NCI-H2081 (cell line): ENCODE results near the gene GPATCH2.
"Not testable (repeated sequence)": the region's sequence is repeated elsewhere in the genome, so short reads cannot be mapped to it uniquely, and the experiment has no call there.

Experiments used
- DNase-seq, 2 experiments: peaks; one replicate each; lab custom pipeline; 2025; lab: John Stamatoyannopoulos, UW

Gene GPATCH2

GRCh38 chr1:217443845-217444244 is 187.0 kb downstream of the GPATCH2 start:
- no peak for DNase-seq

DNA sequence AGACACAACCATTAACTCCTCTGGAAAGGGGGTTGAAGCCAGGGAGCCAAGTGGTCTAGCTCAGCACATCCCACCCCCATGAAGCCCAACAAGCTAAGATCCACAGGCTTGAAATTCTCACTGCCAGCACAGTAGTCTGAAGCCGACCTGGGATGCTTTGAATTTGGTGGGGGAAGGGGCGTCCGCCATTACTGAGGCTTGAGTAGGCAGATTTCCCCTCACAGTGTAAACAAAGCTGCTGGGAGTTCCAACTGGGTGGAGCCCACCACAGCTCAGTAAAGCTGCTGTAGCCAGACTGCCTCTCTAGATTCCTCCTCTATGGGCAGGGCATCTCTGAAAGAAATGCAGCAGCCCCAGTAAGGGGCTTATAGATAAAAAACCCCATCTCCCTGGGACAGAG is 193.5 kb downstream of the GPATCH2 start:
- no peak for DNase-seq

DNA sequence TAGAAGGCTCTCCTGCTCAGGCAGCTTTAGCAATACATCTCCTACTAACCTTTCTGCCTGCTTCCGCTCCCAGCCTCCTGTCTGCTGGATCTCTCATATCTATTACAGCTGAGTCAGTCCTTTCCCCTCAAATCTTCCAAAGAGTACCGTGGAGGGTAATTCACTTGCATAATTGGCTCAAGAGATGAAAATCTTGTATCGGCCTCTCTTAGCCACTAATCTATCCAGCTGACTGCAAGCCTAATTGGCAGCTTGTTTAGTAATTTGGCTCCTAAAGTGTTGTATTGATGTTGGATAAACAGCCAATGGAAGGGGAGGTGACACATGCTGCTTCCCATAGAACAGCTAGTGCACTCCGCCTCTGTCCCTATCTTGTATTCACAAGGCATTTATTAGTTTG is 195.7 kb downstream of the GPATCH2 start:
- DNase-seq, result no peak

DNA sequence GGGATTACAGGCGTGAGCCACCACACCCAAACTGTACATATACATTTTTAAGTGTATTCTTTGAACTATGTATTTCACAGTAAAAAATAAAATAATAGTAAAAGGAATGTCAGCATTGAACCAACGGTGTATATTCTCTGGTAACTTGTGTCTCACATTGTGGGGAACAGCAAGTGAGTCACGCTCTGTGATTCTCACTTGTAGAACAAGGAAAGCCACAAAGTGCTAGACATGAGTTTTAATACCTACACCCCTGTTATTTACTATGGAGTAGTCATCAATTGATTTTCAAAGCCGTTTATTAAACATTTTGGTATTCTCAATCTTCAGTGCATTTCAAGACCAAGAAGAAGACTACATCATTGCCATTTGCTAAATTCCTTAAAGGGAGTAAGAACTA is 197.2 kb downstream of the GPATCH2 start:
- no peak for DNase-seq

DNA sequence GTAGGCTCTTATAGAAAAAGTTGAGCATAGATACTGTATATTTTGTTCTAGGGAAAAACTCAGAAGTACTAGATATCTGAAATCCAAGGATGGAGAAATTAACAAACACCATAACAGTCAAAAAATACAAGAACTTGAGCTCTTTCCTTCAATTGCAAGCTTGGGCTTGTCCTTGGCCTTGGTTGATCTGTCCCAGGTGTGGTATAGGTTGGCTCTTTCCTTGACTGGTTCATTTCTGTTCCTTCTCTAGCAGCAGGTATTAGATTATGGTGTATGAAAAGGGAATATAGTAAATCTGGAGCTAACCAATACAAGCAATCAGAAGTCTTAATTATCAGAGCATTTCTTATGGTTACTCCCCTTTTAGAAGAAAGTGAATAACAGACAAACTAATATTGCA is 198.6 kb downstream of the GPATCH2 start:
- DNase-seq, result no peak

GRCh38 chr1:217431395-217431794 is 199.5 kb downstream of the GPATCH2 start:
- no peak for DNase-seq

DNA sequence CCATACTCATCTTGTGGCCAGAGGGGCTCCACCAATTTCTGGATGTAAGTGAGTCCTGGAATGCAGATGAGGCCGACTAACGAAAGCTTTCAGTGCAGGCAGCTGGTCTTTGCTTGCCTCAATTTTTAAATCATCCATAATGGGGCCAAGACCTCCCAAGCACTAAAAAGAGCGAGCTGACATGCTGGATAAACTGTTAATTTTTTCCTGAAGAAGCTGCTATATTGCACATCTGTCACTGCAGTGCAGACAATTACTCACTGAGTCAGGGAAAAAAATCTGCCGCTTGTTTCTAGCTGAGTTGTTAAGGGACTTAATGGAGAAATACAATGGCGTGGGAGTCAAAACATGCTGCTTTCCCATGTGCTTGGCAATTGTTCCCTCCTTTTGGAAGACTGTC is 205.5 kb downstream of the GPATCH2 start:
- DNase-seq, result no peak

DNA sequence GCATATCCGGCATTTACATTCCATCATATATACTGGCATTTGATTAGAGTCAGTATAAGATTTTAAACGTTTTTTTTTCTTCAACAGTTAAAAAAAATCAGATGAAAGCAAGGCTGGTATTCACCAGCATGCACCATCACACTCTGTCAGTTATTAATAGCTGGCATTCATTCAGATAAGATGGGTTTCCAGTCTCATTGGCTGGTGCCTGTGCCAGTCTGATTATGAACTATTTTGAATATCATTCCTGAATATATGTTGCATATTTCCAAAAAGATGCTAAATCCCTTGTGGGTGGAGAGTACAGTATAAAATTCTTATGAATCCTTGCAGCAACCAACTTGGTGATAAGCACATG is 211.7 kb downstream of the GPATCH2 start:
- no peak for DNase-seq

DNA sequence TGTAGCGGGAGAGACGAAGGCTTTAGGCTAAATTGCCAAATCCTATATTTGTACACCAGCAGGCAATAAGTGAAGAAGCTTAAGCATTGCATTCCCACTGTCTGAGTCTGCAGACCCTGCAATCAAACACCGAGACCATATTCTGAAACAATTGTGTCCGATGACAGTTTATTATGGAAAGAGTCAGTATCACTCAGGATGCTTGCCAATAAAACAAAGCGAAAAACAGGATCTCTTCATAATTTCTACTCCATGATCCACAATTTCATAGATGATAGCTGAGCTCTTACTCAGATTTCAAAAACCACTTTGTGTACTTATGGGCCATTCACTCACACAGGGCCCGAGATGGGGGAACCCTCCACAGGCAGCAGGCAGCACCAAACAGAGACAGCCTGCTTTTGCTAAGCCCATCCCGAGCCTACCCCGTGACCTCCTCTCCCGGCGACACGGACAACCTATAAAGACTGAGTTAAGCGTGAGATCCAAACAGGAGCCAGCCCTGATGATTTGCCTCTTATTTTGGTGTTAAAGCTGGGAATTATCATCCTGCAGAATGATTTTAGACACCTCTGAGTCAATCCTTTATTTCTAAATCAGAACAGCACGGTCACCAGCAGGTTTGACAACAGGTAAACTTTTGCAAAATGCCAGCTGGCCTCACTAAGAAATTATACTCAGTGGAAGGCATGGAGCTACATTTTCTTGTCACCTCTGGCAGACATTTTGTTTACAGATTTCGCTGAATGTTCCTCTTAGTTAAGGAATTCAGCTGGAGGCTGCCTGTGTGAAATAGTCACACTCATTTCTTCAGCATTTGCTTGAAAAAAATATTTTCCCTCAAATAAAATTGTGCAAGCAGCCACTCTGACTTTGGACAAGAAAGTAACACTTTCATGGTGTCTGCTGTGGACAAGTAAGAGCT is 212.4 kb downstream of the GPATCH2 start:
- no peak for DNase-seq

DNA sequence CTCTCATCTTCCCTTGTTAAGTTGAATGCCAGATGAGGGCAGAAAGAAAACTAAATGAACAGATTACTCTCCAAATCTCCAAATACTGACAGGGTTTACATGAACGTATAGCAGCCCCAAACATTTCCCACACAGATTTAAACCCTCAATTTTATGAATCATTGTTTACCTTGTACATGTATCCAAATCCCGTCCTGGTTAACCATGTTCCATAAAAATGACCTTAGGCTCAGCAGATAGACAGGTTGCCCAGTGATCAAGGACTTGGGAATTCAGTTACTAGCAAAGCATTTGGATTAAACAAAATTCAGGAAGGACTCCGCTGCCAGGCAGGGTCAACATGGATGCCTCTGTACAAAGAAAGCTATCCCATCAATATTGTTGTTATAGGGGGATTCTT is 213.5 kb downstream of the GPATCH2 start:
- no peak for DNase-seq

GRCh38 chr1:217407534-217408001 is 223.3 kb downstream of the GPATCH2 start:
- DNase-seq, result peak in 1 of 2 experiments; percentile 12

DNA sequence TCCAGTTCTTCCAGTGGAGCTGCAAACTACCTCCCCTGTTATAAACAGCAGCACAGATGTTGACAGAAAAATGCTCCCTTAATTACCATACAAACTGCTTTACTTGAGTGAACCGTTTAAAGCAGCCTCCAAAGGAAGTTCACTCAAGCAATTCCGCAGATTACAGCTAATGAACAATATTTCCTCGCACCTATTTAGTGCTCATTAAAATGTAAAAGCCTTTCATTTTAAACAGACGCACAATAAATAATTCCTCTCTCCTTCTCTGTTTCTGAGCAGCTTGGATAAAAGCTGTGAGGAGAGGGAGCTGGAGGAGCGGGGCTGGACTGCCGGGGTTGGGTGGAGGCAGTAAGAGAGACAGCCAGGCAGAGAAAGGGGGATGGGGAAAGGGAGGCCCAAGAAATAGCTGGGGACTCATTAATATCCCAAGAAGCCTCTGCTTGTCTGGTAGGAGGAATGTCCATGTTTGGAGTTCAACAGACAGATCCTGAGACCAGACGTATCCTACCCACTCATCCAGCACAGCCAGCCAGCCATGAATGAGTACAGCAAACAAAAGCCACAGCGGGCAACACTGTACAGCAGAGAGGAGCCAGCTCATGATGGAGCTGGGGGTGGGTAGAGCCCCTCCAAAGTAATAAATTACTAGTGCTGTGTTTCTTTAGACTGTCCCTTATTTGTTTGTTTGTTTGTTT is 227.7 kb downstream of the GPATCH2 start:
- DNase-seq, result no peak

GRCh38 chr1:217402301-217402700 is 228.6 kb downstream of the GPATCH2 start:
- no peak for DNase-seq

- DNase-seq, result no peak
These were observed 237.0 kb downstream of the GPATCH2 start for GRCh38 chr1:217393896-217394295.

GRCh38 chr1:217392441-217392840 is 238.4 kb downstream of the GPATCH2 start:
- DNase-seq, result no peak

GRCh38 chr1:217389895-217390294 is 241.0 kb downstream of the GPATCH2 start:
- DNase-seq, result no peak

DNA sequence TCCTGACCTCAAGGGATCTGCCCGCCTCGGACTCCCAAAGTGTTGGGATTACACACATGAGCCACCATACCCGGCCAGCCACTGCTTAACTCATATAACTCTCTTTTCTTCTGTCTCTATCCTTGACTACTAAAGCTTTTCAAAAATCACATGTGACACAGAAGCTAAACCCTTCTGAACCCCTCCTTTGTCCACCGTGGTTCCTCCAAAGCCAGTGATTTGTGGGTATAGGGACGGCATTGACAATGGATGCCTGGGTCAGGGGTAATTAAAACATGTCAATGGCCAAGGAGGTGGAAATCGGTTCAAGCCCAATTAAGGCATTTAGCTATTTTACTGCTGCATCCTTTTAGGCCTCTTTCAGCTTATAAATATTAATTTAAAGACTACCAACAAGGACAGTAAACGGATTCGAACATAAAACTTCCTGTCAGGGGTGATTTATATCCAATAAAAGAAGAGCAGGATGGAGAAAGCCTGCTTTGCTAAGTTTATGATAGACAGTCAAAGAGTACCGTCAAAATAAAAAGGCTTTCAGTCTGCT is 242.3 kb downstream of the GPATCH2 start:
- DNase-seq, result no peak

GRCh38 chr1:217381773-217382172 is 249.1 kb downstream of the GPATCH2 start:
- not testable (repeated sequence) for DNase-seq

GRCh38 chr1:217379804-217380203 is 251.1 kb downstream of the GPATCH2 start:
- DNase-seq, result not testable (repeated sequence)

DNA sequence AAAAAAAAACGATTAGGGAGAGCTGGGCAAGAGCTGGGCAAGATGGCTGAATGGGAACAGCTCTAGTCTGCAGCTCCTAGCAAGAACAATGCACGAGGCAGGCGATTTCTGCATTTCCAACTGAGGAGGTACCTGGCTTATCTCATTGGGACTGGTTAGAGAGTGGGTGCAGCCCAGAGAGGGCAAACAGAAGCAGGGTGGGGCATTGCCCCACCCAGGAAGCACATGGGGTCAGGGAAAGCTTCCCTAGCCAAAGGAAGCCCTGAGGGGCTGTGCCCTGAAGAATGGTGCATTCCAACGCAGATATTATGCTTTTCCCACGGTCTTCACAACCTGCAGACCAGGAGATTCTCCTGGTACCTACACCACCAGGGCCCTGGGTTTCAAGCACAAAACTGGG is 251.6 kb downstream of the GPATCH2 start:
- no peak for DNase-seq
